MG63 (cell line): Measurements from ENCODE around the gene CAT. TPM values are rescaled to one million over a fixed set of nuclear protein-coding genes. Genes with fewer than 3 reads are reported as not detected.

Experiments used
- DNase-seq: peaks from one replicate; pipeline ENCODE4 v3.0.0-alpha.2; 2020
- H3K27me3 ChIP-seq: fragments of 250-450 bp; sonication (Bioruptor Pico); 2 replicates; pipeline ENCODE4 v1.5.1; 2020; ENCODE audit warnings: mild to moderate bottlenecking, moderate library complexity
- H3K36me3 ChIP-seq: fragments of 250-450 bp; sonication (Bioruptor Pico); 2 replicates; pipeline ENCODE4 v1.5.1; 2020; ENCODE audit warnings: mild to moderate bottlenecking, moderate library complexity
- H3K4me3 ChIP-seq: fragments of 250-450 bp; sonication (Bioruptor Pico); 2 replicates; pipeline ENCODE4 v1.5.1; 2020; ENCODE audit warnings: mild to moderate bottlenecking, moderate library complexity
- H3K9me3 ChIP-seq: fragments of 250-450 bp; sonication (Bioruptor Pico); 2 replicates; pipeline ENCODE4 v1.5.1; 2020; ENCODE audit warnings: mild to moderate bottlenecking, moderate library complexity
- total RNA-seq: library from RNA; depleted of rRNA; stranded (reverse); fragments of >200 nt; shearing (Covaris generic); gene quantifications from 2 replicates; pipeline ENCODE4 v1.2.3, GENCODE V29; 2014; ENCODE audit warnings: low replicate concordance

CAT gene
- total RNA-seq, 1 experiment from 2014 or later = 124 TPM

GRCh38 chr11:34501500-34501899 is 62.8 kb downstream of the CAT start:
- peak; percentile 94 for DNase-seq
- H3K4me3 ChIP-seq = no peak overlapping the region
- H3K36me3 ChIP-seq = no peaks in the 10 kb centered on the region
- H3K9me3 ChIP-seq = no peaks in the 10 kb centered on the region
- H3K27me3 ChIP-seq = no peaks in the 10 kb centered on the region

DNA sequence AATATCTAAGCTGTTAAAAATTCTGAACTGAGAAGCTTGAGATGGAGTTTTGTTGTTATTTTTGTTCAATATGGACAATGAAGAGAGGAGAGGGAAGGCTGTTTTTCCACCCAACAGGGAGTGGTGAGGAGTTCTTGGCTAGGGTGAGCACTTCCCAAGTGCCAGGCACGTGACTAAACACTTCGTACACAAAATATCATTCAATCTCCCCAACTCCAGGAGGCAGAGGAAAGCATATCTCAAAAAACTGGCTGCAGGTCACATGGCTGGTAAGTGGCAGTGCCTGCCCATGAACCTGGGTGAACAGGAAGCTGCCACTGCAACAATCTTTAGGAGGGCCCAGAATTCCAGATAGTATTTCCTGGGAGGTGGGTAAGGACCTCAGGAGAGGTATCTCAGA is 63.2 kb downstream of the CAT start:
- H3K9me3 ChIP-seq = no peaks in the 10 kb centered on the region
- no peak overlapping the region for H3K4me3 ChIP-seq
- H3K36me3 ChIP-seq = no peaks in the 10 kb centered on the region
- DNase-seq = peak; percentile 79
- H3K27me3 ChIP-seq = no peaks in the 10 kb centered on the region

GRCh38 chr11:34502949-34503348 is 64.2 kb downstream of the CAT start:
- Histone ChIP-seq H3K9me3 (no peaks in the 10 kb centered on the region), H3K4me3 (no peak overlapping the region), H3K27me3 (no peaks in the 10 kb centered on the region), H3K36me3 (no peaks in the 10 kb centered on the region)
- peak; percentile 24 for DNase-seq

- H3K9me3 ChIP-seq = no peaks in the 10 kb centered on the region
- no peak for DNase-seq
- no peak overlapping the region for H3K4me3 ChIP-seq
Measured at GRCh38 chr11:34505874-34506273, 67.1 kb downstream of the CAT start.

DNA sequence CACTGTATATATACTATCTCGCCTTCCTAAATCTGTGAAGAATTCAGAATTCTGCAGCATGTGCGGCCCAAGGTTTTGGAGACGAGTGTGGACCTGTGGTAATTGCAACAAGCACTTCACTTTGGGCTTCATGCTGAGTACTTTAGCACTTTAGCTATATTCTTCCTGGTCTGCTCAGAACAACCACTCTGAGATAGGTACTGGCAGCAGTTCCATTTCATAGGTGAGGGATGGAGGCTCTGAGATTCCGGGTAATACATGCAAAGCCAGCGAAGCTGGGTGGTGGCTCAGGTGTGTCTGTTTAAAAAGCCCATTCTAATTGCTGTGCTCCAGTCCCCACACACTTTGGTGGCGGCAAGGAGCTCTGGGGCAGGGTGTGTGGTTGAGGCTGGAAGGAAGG is 68.4 kb downstream of the CAT start:
- Histone ChIP-seq H3K9me3 (no peaks in the 10 kb centered on the region), H3K27me3 (no peaks in the 10 kb centered on the region), H3K4me3 (no peak overlapping the region), H3K36me3 (no peaks in the 10 kb centered on the region)
- no peak for DNase-seq

More at GRCh38 chr11:34505874-34506273, 67.1 kb downstream of the CAT start:
- no peaks in the 10 kb centered on the region for H3K27me3 ChIP-seq
- no peaks in the 10 kb centered on the region for H3K36me3 ChIP-seq

DNA sequence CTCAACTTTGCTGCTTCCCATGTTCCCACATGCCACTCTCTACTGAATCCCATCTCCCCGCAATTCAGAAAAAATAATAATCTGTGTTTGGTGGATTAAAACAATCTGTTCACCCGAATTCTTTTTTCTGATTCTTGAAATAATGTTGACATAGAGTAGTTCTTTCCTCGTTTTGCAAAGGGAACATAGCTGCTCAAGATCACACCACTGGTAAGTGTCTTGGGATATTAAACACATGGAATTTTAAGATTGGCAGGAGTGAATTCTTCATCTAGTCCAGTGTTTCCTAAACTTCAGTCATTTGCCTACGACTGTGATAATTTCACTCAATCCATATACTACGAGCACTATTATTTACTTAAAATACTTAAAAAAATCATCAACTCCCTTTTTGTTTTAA is 68.9 kb downstream of the CAT start:
- no peak overlapping the region for H3K4me3 ChIP-seq
- H3K9me3 ChIP-seq = no peaks in the 10 kb centered on the region
- DNase-seq = no peak
- H3K36me3 ChIP-seq = no peaks in the 10 kb centered on the region
- H3K27me3 ChIP-seq = no peaks in the 10 kb centered on the region

GRCh38 chr11:34508524-34508923 is 69.8 kb downstream of the CAT start:
- no peak for DNase-seq
- Histone ChIP-seq H3K4me3 (no peak overlapping the region), H3K27me3 (no peaks in the 10 kb centered on the region), H3K9me3 (no peaks in the 10 kb centered on the region), H3K36me3 (no peaks in the 10 kb centered on the region)

DNA sequence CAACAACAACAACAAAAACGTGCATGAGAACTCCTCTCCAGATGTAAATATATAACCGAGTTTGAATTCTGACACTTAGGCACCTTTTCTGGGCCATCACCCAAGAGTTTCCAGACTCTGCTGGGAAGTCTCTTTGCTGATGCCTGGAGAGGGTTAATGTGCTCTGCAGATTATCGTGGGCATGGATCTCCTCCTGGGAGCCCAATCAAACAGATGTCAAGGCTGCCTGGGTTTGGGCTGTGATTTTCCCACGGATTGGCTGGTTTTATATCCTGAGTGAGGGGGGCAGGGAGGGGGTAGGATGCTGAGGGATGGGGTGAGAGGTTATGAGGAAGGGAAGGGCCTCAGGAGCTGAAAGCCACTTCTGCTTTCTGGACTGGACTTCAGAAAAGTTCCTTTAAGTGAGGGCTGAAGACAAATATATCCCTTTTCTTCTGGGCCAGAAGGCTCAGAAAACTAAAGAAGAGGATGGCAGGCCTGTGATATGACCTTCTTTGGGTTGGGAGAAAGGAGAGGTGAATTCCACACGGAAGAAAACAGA is 70.7 kb downstream of the CAT start:
- Histone ChIP-seq H3K9me3 (no peaks in the 10 kb centered on the region), H3K36me3 (no peaks in the 10 kb centered on the region), H3K27me3 (no peaks in the 10 kb centered on the region), H3K4me3 (no peak overlapping the region)
- no peak for DNase-seq

DNA sequence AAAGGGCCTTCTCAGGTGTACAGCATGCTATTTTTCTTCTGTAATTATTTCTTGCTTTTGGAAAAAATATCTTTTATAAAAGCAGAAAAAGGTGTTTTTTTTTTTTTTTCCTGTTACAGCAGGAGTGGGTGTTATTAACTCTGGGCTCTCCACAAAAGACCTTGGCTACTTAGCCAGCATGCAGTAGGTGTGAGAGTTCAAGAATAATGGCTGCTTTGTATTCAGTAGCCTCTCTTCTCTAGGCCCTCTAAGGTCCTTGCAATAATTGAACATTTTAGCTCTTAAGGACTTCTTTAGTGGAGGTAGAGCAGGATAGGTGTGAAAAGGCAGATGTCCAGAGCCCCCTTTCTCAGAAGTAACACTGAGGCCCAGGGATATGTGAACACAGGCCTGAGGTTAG is 71.5 kb downstream of the CAT start:
- no peaks in the 10 kb centered on the region for H3K36me3 ChIP-seq
- no peak for DNase-seq

GRCh38 chr11:34510673-34511072 is 71.9 kb downstream of the CAT start:
- H3K4me3 ChIP-seq = no peak overlapping the region
- DNase-seq = no peak
- H3K9me3 ChIP-seq = no peaks in the 10 kb centered on the region
- H3K36me3 ChIP-seq = no peaks in the 10 kb centered on the region
- H3K27me3 ChIP-seq = no peaks in the 10 kb centered on the region

More for the DNA sequence above, 71.5 kb downstream of the CAT start:
- Histone ChIP-seq H3K9me3 (no peaks in the 10 kb centered on the region), H3K4me3 (no peak overlapping the region), H3K27me3 (no peaks in the 10 kb centered on the region)

- peak; percentile 49 for DNase-seq
- no peaks in the 10 kb centered on the region for H3K27me3 ChIP-seq
- H3K4me3 ChIP-seq = no peak overlapping the region
- no peaks in the 10 kb centered on the region for H3K36me3 ChIP-seq
- no peaks in the 10 kb centered on the region for H3K9me3 ChIP-seq
Measured at GRCh38 chr11:34512840-34513681, 74.3 kb downstream of the CAT start.

GRCh38 chr11:34513682-34514449 is 75.1 kb downstream of the CAT start, which contains the start of gene ELF5:
ELF5 (minus strand) TSS chr11:34513794; CDS start chr11:34505749, 8,045 bp downstream.
- H3K36me3 ChIP-seq = no peaks in the 10 kb centered on the region
- H3K4me3 ChIP-seq = no peak within 1 kb of the TSS
- DNase-seq = no peak
- H3K9me3 ChIP-seq = no peaks in the 10 kb centered on the region
- no peaks in the 10 kb centered on the region for H3K27me3 ChIP-seq

DNA sequence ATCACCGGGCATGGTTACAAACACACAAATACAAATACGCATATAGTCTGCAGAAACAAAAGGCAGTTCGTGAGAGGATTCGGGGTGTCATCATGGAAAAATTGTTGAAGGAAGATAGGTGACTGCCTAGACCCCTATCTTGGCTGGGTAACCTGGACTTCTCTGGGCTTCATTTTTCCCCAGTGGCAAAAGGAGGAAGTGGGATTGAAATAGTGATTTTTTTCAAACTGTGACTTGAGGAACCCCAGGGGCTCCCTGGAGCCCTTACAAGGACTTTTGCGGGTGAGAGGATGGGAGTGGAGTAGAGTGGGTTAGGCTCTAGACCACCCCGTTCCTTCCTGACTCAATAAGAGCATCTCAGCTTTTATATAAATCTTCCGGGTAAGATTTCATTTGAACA is 75.9 kb downstream of the CAT start:
- DNase-seq = no peak
- no peaks in the 10 kb centered on the region for H3K27me3 ChIP-seq
- H3K4me3 ChIP-seq = no peak overlapping the region
- H3K36me3 ChIP-seq = no peaks in the 10 kb centered on the region
- H3K9me3 ChIP-seq = no peaks in the 10 kb centered on the region

GRCh38 chr11:34516247-34517040 is 77.7 kb downstream of the CAT start:
- H3K27me3 ChIP-seq = no peaks in the 10 kb centered on the region
- H3K36me3 ChIP-seq = no peaks in the 10 kb centered on the region
- DNase-seq = no peak
- H3K4me3 ChIP-seq = no peak overlapping the region
- H3K9me3 ChIP-seq = no peaks in the 10 kb centered on the region

- H3K4me3 ChIP-seq = no peak overlapping the region
- no peak for DNase-seq
Measured at GRCh38 chr11:34519595-34520235, 81.0 kb downstream of the CAT start.

GRCh38 chr11:34521265-34521664 is 82.5 kb downstream of the CAT start:
- H3K9me3 ChIP-seq = no peaks in the 10 kb centered on the region
- no peaks in the 10 kb centered on the region for H3K36me3 ChIP-seq
- DNase-seq = no peak
- H3K27me3 ChIP-seq = no peaks in the 10 kb centered on the region
- H3K4me3 ChIP-seq = no peak overlapping the region

More at GRCh38 chr11:34519595-34520235, 81.0 kb downstream of the CAT start:
- Histone ChIP-seq H3K36me3 (no peaks in the 10 kb centered on the region), H3K9me3 (no peaks in the 10 kb centered on the region), H3K27me3 (no peaks in the 10 kb centered on the region)
